HG03575 (cell line): ENCODE results near the gene INA.

Source experiments
- ATAC-seq: cut with Tn5 transposase; IDR thresholded peaks from one replicate; pipeline ENCODE4 v1.9.1; 2021; ENCODE audit not compliant: unreplicated experiment, insufficient number of reproducible peaks, low FRiP score; ENCODE audit errors: extremely low read depth

The INA gene

DNA sequence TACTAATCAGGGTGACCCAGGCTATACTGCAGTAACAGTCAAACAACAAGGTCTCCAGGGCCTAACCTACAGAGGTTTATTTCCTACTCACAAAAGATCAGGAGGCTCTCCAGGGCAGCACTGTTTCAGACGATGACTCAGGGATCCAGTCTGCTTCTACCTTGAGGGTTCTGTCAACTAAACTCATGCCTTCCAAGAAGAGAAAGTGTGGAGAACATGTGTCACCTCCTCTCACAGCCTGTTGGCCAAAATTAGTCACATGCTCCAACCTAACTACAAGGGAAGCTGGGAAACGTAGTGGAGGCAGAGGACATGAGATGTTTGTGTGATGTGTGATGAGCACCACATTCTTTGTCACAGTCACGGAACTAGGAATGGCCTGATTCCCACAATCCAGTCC is 14.7 kb upstream of the INA start:
- no peak for ATAC-seq

DNA sequence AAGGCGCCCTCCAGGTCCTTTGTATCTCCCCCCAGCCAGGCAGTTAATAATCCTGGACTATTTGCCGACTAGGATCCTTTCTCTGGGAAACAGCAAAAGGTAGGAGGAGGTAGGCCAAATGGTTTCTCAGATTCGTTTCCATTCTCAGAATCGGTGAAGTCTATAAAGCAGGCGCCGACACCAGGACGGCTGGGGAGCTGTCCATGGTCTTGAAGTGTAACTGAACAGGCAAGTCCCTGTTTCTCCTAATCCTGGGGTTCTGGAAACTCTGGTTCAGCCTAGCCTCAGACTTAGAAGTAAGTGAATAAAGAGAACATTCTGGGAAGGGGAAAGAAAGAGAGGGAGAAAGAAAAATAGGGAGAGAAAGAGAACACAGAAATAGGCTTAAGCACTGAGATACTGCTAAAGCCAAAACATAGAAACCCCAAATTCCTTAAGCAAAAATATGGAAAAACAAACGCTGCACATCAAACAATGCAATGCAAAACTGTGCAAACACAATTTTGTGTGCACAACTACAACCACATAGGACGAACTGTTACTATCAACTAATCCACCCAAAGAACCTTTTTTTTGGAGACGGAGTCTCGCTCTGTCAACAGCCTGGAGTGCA is 11.1 kb upstream of the INA start:
- no peak for ATAC-seq

DNA sequence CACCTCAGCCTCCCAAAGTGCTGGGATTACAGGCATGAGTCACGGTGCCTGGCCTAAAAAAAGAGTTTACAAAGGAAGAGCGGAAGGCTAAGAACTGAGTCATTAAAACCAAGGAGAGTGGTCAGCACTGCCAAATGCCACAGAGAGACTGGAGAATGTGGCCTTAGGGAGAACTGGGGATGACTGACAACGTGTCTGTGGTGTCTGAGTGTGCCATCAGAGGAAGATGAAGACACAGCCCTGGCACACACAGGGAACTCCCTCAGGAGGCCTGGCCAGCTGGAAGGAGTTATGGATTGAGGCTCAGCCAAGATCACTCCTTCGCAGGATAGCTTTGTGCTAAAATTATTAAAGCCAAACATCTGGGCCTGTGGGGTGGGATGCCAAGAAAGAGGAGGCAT is 3.9 kb upstream of the INA start:
- ATAC-seq, result no peak

DNA sequence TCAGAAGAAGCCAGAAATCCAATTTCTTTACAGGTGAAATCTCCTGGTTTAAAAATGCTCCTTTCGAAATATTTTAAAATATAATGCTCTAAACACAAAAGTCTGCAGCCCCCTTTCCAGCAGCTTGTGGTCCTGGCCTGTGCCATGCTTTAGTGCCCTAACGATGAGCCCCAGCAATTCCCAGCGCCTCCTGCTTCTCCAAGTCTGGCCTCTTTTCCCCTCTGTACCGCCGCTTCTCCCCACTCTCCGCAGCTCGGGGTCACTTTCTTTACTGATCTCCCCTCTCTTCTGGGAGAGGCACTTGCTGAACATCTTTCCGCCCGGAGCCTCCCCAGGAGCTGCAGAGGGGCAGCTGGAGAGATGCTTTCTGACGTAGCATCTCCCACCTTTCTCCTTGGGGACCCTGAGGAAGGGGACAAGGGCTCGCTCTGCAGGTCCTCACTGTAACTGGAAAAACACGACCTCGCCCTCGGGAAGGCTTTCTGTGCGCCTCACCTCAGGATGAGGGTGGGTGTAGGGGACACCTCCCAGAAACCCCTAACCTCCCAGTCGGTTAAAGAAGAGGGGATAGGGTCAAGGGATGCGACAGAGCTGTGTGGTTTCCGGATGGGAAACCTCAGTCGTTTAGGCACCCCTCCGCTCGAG is 565 bp upstream of the INA start:
- ATAC-seq, result no peak

DNA sequence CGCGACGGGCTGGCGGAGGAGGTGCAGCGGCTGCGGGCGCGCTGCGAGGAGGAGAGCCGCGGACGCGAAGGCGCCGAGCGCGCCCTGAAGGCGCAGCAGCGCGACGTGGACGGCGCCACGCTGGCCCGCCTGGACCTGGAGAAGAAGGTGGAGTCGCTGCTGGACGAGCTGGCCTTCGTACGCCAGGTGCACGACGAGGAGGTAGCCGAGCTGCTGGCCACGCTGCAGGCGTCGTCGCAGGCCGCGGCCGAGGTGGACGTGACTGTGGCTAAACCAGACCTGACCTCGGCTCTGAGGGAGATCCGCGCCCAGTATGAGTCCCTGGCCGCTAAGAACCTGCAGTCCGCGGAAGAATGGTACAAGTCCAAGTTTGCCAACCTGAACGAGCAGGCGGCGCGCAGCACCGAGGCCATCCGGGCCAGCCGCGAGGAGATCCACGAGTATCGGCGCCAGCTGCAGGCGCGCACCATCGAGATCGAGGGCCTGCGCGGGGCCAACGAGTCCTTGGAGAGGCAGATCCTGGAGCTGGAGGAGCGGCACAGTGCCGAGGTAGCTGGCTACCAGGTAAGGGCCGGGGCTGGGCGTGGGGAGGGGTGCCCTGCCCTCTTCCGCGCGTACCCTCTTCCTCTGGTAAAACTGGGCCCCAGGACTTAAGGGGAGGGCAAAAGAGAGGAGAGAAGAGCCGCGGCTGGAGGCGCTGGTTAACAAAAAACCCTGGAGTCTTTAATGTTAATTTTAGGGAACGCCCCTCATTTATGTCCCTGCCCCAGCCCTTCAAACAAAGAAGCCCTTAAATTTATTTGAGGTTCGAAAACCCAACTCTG is 987 bp downstream of the INA start:
- ATAC-seq, result no peak

DNA sequence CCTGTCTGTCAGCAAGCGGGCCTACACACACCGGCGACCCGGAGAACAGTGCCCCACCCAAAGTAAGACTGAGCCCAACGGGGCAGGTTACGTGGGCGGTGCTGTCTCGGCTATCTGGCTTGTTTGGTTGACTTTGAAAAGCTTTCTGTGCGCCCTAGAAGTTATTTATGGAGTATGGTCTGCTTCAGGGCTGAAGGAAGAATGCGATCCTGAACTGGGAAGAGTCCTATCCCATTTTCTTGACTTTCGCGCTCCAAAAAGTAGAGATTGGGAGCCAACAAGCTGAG is 1.5 kb downstream of the INA start:
- no peak for ATAC-seq

DNA sequence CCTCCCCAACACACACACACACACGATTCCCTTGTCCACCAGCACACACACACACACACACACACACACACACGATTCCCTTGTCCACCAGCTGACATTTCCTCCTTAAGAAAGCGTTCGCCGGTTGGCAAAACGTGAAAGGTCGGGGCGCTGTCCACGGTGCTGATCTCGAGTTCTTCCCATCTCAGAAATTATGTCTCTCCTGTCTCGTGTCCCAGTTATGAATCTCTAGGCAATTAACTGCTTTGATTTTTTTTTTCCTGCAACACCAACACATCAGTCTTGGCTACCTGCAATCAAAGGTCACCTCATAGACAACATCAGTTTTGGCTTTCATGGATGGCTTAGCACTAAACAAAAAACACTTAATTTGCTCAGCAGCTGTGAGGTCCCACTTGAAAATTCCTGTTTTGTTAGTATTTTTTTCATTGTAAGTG is 1.9 kb downstream of the INA start:
- ATAC-seq, result no peak

DNA sequence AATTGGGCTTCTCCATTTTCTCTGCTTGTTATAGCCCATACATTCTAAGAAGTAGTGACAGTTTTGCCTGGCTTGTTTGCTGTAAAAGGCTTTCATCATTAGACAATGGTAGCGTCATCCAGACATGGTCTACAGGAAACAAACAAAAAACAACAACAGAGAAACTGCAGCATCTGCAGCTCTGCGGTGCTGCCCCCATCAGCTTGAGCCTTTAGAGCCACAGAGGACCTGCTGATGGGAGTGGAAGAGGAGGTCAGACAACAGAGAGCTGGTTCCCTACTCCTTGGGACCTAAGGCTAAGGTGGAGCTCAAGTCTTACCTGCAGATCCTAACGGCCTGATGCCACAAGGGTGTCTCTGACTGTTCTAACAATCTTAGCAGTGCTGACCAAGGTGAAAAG is 3.1 kb downstream of the INA start:
- ATAC-seq, result no peak

DNA sequence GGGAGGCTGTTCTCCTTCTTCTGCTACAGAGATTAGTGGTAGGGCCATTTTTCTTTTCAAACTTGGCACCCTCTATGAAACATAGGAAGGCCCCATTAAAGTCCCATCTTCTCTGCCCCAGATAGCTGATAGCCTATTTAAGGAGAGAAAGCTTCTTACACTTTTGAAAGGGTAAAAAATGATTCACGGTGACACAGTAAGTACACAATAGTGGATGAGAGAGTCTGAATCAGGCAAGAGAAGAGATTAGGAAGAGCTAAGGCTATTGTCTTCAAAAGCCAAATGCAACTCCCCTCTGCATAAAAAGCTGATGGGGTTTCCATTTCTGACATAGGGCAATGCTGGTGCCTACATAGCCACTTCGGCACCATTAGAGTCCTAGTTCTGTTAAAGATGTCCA is 3.6 kb downstream of the INA start:
- no peak for ATAC-seq

DNA sequence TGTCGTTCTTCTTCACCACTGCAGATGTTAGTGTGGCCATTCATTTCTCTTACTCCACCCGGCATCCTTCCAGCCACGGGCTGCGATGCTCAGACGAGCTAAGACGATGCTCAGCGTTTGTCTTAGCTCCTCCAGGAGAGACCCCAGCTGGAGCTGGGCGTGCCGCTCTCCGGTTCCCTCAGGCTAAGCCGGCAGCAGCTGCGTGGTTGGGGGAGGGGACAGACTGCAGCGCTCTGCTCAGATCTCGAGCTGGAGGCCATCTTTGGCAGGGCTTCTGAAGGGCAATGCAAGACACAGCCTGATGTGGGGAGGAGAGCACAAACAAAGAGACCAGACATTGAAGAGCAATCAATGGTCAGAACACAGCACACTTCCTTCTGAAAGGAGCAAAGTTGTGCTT is 4.8 kb downstream of the INA start:
- ATAC-seq, result no peak

DNA sequence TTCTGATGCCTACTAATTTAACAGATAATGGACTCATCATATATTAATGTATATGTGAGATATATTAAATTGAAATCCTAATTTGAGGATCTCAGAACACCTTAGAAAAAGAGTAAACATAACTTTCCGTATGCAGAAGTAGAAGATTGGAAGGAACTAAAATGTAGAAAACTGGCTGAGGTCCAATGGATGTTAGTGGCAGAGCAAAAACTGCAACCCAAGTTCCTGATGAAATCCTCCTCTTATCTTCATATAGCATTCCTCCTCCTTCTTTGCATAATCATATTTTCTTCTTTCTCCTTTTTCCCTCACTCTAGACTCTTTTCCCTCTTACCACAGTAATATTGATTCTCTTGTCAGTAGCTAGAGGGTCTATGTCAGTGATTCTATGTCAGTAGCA is 6.0 kb downstream of the INA start:
- ATAC-seq, result no peak

DNA sequence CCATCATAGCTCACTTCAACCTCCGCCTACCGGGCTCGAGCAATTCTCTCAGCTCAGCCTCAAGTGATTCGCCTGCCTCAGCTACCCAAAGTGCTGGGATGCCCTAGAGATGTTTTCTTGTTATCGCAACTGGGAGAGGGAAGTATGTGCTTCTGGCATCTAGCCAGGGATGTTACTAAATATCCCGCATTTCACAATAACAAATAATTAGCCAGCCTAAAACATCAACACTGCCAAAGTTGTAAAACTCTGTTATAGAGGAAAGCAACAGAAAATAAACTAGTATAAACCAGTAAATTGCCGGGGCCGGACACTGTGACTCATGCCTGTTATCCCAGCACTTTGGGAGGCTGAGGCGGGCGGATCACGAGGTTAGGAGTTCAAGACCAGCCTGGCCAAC is 7.2 kb downstream of the INA start:
- no peak for ATAC-seq

DNA sequence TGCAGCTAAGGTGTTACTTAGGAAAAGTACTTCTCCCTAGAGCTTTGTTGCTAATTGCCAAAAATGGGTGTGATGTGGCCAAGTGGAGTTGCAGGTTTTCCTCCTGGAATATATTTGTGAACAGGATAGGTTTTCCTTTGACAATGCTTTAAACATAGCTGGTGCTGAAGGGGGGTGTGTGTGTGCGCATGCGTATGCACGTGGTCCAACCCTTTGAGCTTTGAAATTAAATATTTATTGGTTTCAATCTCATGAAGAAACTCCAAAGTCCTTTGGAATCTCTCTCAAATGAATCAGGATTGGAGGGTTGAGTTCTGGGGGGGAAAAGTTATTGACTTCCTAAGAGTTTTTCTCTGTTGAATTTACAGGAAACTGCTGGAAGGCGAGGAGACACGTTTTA is 11.1 kb downstream of the INA start:
- ATAC-seq, result no peak

DNA sequence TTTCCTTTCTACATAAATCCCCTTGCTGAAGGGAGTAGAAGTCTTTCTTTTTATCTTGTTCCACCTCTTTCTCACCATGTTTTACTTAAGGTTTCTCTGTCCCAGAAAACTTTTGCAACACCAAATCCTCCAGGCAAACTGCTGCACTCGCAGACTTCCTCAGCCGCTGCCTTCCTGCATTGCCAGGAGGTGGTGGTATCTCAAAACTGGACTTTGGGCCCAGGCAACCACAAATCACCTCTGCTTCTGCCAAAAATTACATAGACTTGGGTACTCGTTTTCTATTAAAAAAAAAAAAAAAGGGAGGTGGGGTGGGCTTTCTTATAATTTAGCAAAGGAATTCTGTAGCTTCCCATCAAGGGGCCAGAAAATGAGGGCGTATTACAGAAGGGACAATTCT is 14.7 kb downstream of the INA start:
- no peak for ATAC-seq

DNA sequence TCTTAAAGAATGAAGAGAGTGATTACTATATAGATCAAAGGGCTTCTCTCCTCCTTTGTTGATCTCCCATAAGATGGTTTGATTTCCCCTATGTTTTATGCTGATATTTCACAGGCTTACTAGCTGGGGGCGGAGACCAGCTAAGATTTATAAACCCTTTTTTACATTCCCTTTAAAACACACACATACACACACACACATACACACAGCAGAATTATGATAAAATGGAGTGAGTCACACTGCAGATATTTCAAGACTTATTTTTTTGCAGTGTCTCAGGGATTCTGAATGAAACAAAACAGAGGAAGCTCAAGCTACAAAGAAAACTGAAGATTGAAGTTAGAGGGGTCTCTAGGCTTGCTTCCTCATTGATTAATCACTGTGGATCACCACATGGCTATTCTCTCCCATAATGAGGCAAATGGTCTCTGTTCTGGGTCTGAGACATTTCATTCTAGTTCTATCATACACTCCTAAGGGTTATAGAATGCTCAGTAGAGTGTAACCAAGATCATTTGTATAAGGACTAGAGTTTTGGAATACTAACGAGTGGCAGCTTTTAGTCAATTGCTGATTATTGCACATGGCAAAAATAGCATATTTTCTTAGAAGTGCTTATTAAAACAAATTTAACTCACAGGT is 18.6 kb downstream of the INA start:
- ATAC-seq, result no peak

DNA sequence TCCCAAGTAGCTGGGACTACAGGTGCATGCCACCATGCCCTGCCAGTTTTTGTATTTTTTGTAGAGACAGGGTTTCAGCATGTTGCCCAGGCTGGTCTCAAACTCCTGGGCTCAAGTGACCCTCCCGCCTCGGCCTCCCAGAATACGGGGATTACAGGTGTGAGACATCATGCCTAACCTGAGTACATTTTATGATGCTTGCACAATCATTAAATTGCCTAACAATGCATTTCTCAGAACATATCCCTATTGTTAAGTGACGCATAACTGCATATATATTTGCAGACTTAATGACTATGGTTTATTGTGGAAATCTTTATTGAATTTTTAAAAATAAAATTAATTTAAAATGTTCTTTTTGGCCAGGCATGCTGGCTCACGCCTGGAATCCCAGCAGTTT is 30.7 kb downstream of the INA start:
- no peak for ATAC-seq

DNA sequence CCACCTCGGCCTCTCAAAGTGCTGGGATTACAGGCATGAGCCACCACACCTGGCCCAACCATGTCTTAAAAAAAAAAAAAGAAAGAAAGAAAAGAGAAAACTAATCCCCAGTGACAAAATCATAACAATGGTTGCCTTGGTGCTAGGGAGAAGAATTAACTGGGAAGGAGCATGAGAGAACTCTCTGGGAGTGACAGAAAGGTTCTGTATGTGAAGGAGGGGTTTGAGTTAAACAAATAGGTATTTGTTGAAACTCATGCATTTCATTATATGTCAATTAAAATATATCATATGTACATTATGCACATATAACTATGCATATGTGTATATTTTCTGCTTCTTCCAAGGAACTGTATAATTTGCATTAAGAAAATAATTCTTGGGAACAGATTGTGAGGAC is 33.3 kb downstream of the INA start:
- no peak for ATAC-seq

DNA sequence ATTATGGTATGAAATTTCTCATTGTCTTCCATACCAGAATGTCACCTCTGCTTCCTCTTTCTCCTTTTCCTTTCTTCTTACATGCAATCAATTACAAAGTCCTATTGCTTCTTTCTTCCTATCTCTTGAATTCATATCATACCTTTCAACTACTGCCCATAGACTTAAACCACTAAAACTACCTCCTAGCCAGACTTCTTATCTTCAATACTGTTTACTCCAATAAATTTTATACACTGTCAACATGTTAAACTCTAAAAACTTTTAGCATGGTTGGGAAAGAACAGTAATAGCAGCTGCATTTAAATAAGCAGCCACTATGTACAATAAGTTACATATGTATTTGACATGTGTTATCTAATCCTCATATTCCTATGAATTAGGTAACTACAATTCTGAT is 39.1 kb downstream of the INA start:
- no peak for ATAC-seq

DNA sequence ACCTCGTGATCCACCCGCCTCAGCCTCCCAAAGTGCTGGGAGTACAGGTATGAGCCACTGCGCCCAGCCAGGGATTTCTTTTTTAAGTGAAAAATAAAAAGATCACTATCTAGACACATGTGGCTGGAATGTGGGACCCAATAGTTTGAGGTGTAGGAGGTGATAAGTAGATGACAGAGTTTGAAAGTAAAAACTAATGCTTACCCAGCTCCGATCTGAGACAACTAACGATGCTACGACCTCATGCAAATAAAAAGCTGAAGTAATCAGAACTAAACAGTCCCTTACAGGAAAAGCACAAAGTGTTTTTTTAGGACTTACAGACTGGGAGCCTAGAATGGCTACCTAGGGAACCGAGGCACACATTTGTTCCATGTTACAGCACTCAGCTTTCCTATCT is 51.0 kb downstream of the INA start:
- no peak for ATAC-seq

DNA sequence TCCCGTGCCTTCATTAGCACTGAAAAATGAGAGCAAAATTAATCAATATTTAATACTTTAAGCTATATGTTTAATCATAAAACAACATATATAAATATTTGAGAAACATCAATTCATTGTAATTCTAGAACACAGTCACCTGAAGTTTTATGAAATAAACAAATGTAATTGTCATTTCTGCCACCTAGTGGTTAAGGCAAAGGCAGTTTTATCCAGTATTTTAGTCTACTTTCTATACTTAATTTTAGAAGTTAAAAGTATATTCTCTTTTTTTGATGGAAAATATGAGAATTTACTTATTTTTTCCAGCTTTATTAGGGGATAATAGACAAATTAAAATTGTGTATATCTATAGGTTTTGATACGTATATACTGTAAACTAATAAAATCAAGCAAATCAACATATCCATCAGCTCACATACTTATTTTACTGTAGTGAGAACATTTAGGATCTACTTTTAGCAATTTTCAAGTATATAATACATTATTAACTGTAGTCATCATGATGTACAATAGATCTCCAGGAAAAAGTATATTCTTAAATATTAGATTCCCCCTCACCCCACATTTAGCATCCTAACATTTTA is 57.1 kb downstream of the INA start:
- no peak for ATAC-seq
